ENCODE results near the gene IL22RA2. TPM values are rescaled to one million over a fixed set of nuclear protein-coding genes. Genes with fewer than 3 reads are reported as not detected.

IL22RA2 gene
- total RNA-seq, 4 donors from 2014 or later = not detected

- no peaks in the 10 kb centered on the region for H3K4me1 ChIP-seq
- TF ChIP-seq POLR2A (IDR thresholded peaks at IDR 0.05; ENCODE audit: low read depth) (no peak), EP300 (IDR thresholded peaks at IDR 0.05) (no peak), POLR2AphosphoS5 (IDR thresholded peaks at IDR 0.05) (no peak)
- TF ChIP-seq, protein P1, sequence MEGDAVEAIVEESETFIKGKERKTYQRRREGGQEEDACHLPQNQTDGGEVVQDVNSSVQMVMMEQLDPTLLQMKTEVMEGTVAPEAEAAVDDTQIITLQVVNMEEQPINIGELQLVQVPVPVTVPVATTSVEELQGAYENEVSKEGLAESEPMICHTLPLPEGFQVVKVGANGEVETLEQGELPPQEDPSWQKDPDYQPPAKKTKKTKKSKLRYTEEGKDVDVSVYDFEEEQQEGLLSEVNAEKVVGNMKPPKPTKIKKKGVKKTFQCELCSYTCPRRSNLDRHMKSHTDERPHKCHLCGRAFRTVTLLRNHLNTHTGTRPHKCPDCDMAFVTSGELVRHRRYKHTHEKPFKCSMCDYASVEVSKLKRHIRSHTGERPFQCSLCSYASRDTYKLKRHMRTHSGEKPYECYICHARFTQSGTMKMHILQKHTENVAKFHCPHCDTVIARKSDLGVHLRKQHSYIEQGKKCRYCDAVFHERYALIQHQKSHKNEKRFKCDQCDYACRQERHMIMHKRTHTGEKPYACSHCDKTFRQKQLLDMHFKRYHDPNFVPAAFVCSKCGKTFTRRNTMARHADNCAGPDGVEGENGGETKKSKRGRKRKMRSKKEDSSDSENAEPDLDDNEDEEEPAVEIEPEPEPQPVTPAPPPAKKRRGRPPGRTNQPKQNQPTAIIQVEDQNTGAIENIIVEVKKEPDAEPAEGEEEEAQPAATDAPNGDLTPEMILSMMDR (IDR thresholded peaks at IDR 0.05) = no peak
- WGBS = 84% methylated on average over 3 of the region's 3 CpGs
- H3K27ac ChIP-seq (replicated peaks in 1 of 4) = no peak overlapping the region
- no peak overlapping the region for H3K4me3 ChIP-seq
- intact Hi-C loops (cut with DNase I) = no loop called here
- peaks cover 0 to 29% (median 13%) of the 10 kb centered on the region in 4 donors for H3K9me3 ChIP-seq
- no peaks in the 10 kb centered on the region for H3K27me3 ChIP-seq
- H3K36me3 ChIP-seq = no peaks in the 10 kb centered on the region
- no peak for DNase-seq (ENCODE audit: extremely low spot score)
Measured at GRCh38 chr6:137181891-137182653, 8.6 kb upstream of the IL22RA2 start.

- no peaks in the 10 kb centered on the region for H3K4me1 ChIP-seq
- DNase-seq (ENCODE audit: extremely low spot score) = no peak
- no peak overlapping the region for H3K4me3 ChIP-seq
- intact Hi-C loops (cut with DNase I) = no loop called here
- no peak overlapping the region for H3K27ac ChIP-seq (replicated peaks in 1 of 4)
- no peaks in the 10 kb centered on the region for H3K36me3 ChIP-seq
- peaks cover 0 to 11% (median 2%) of the 10 kb centered on the region in 4 donors for H3K9me3 ChIP-seq
- 100% methylated on average over 1 of the region's 1 CpG for WGBS
- H3K27me3 ChIP-seq = no peaks in the 10 kb centered on the region
- TF ChIP-seq EP300 (IDR thresholded peaks at IDR 0.05) = no peak
Measured at GRCh38 chr6:137177611-137178010, 4.2 kb upstream of the IL22RA2 start.

DNA sequence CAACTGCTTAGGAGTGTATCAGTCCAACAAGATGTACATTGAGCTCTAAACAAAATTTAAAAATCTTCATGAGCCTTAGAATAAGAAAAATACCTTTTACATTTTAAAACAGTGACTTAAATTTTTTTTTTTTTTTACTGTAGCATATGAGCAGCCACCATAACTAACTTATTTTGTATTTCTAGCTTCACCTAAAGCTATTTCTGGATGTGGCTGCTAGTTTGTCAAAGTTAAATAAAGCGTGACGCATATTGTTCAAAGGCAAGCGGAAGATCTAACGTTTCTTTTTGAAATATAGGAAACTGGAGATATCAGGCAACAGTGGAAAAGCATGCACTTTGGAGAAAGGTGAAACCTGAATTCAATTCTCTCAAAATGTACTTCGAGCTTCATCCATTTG, 3.3 kb upstream of the IL22RA2 start:
- peaks cover 0 to 2% (median 0%) of the 10 kb centered on the region in 4 donors for H3K9me3 ChIP-seq
- TF ChIP-seq POLR2AphosphoS5 (IDR thresholded peaks at IDR 0.05) (no peak), EP300 (IDR thresholded peaks at IDR 0.05) (no peak), POLR2A (IDR thresholded peaks at IDR 0.05; ENCODE audit: low read depth) (no peak)
- TF ChIP-seq, protein P1 (IDR thresholded peaks at IDR 0.05) = no peak
- no peaks in the 10 kb centered on the region for H3K36me3 ChIP-seq
- H3K4me1 ChIP-seq = no peaks in the 10 kb centered on the region
- no peak overlapping the region for H3K4me3 ChIP-seq
- H3K27me3 ChIP-seq = no peaks in the 10 kb centered on the region
- no peak for DNase-seq (ENCODE audit: extremely low spot score)
- 89% methylated on average over 5 of the region's 5 CpGs for WGBS
- no peak overlapping the region for H3K27ac ChIP-seq (replicated peaks in 1 of 4)
- intact Hi-C loops (cut with DNase I) = no loop called here

DNA sequence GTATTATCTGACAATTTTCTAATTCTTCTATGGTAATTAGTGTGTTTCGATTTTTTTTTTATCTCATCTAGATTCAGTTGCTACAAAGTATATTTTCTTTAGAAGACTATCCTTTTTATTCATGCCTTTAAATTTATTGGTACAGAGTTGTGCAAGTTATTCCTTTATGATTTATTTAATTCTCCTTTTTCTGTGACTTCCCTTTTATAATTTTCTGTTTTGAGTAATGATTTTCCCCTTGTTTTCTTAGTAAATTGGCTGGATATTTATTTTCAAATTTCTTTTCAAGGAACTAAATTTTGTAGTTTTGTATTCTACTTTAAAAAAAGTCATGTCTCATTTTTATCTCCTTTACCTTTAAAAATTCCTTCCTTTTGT, 2.4 kb upstream of the IL22RA2 start:
- no peak for TF ChIP-seq EP300 (IDR thresholded peaks at IDR 0.05)
- no peak for TF ChIP-seq POLR2AphosphoS5 (IDR thresholded peaks at IDR 0.05)
- TF ChIP-seq POLR2A (IDR thresholded peaks at IDR 0.05; ENCODE audit: low read depth) = no peak
- TF ChIP-seq, protein P1 (IDR thresholded peaks at IDR 0.05) = no peak
- Histone ChIP-seq H3K4me1 (no peaks in the 10 kb centered on the region), H3K27ac (replicated peaks in 1 of 4) (no peak overlapping the region), H3K9me3 (no peaks in the 10 kb centered on the region), H3K4me3 (no peak overlapping the region), H3K27me3 (no peaks in the 10 kb centered on the region), H3K36me3 (no peaks in the 10 kb centered on the region)
- intact Hi-C loops (cut with DNase I) = no loop called here
- no peak for DNase-seq (ENCODE audit: extremely low spot score)
- 39% methylated on average over 1 of the region's 1 CpG for WGBS

GRCh38 chr6:137175157-137175867, 1.9 kb upstream of the IL22RA2 start:
- H3K27ac ChIP-seq (replicated peaks in 1 of 4) = no peak overlapping the region
- DNase-seq (ENCODE audit: extremely low spot score) = no peak
- TF ChIP-seq, protein P1 (IDR thresholded peaks at IDR 0.05) = no peak
- TF ChIP-seq POLR2A (IDR thresholded peaks at IDR 0.05; ENCODE audit: low read depth) = no peak
- no peak for TF ChIP-seq EP300 (IDR thresholded peaks at IDR 0.05)
- TF ChIP-seq POLR2AphosphoS5 (IDR thresholded peaks at IDR 0.05) = no peak
- H3K4me3 ChIP-seq = no peak overlapping the region
- no peaks in the 10 kb centered on the region for H3K36me3 ChIP-seq
- intact Hi-C loops (cut with DNase I) = no loop called here
- no peaks in the 10 kb centered on the region for H3K4me1 ChIP-seq
- H3K27me3 ChIP-seq = no peaks in the 10 kb centered on the region
- 55% methylated on average over 4 of the region's 4 CpGs for WGBS
- no peaks in the 10 kb centered on the region for H3K9me3 ChIP-seq
